GM23338 (cell line): ENCODE results near the gene LACC1.

Experiments
- CREB1 ChIP-seq: fragments of 250-450 bp; sonication (Bioruptor Pico); IDR thresholded peaks from 2 replicates; pipeline ENCODE4 v1.5.0; 2020; ENCODE audit warnings: low read depth, mild to moderate bottlenecking, moderate library complexity
- CTCF ChIP-seq, 2 experiments: fragments of 200-600 bp in 1 of 2; sonication (generic) in 1 of 2; conservative IDR thresholded peaks; 2 replicates each; pipeline versions ENCODE4 v1.5.1 to v1.6.1; 2016 to 2017; ENCODE audit warnings: antibody characterized with exemption in 2 of 2, low read depth in 2 of 2, mild to moderate bottlenecking in 2 of 2, moderate library complexity in 1 of 2
- ETS1 ChIP-seq: IDR thresholded peaks from 2 replicates; pipeline ENCODE4 v1.6.1; 2016; ENCODE audit warnings: antibody characterized with exemption
- EZH2 ChIP-seq: fragments of 200-600 bp; sonication (generic); IDR thresholded peaks from one replicate; pipeline ENCODE4 v1.8.0; 2017; ENCODE audit warnings: antibody characterized with exemption, mild to moderate bottlenecking, low read depth; ENCODE audit not compliant: unreplicated experiment
- EZH2phosphoT487 ChIP-seq: fragments of 200-600 bp; sonication (generic); IDR thresholded peaks from one replicate; pipeline ENCODE4 v1.8.1; 2018; ENCODE audit warnings: antibody characterized with exemption; ENCODE audit not compliant: unreplicated experiment
- JUNB ChIP-seq: IDR thresholded peaks from one replicate; pipeline ENCODE4 v1.6.1; 2016; ENCODE audit warnings: antibody characterized with exemption; ENCODE audit not compliant: unreplicated experiment
- NANOG ChIP-seq: IDR thresholded peaks from 2 replicates; pipeline ENCODE4 v1.6.1; 2016; ENCODE audit warnings: antibody characterized with exemption, borderline replicate concordance
- POLR2AphosphoS5 ChIP-seq: IDR thresholded peaks from 2 replicates; pipeline ENCODE4 v1.6.1; 2016; ENCODE audit warnings: antibody characterized with exemption, low read depth
- REST ChIP-seq: IDR thresholded peaks from one replicate; pipeline ENCODE4 v1.6.1; 2018; ENCODE audit warnings: antibody characterized with exemption; ENCODE audit not compliant: unreplicated experiment
- ZNF114 ChIP-seq: fragments of 250-450 bp; sonication (Bioruptor Pico); IDR thresholded peaks from 2 replicates; pipeline ENCODE4 v1.5.0; 2020; ENCODE audit warnings: mild to moderate bottlenecking, moderate library complexity
- ZNF331 ChIP-seq: fragments of 250-450 bp; sonication (Bioruptor Pico); IDR thresholded peaks from 2 replicates; pipeline ENCODE4 v1.5.0; 2020; ENCODE audit warnings: low read depth, mild to moderate bottlenecking, moderate library complexity
- ZNF462 ChIP-seq: fragments of 250-450 bp; sonication (Bioruptor Pico); IDR thresholded peaks from 2 replicates; pipeline ENCODE4 v1.5.0; 2020; ENCODE audit warnings: mild to moderate bottlenecking, moderate library complexity

- no peak for TF ChIP-seq CTCF (conservative IDR thresholded peaks at IDR 0.05; ENCODE audit: low read depth in 2 of 2)
- TF ChIP-seq EZH2phosphoT487 = no peak
- TF ChIP-seq POLR2AphosphoS5 = no peak
- TF ChIP-seq REST = no peak
- TF ChIP-seq EZH2 = no peak
- no peak for TF ChIP-seq JUNB
- TF ChIP-seq ZNF114 (CRISPR knock-in tag) = no peak
- no peak for TF ChIP-seq ZNF331 (CRISPR knock-in tag)
- no peak for TF ChIP-seq NANOG
- no peak for TF ChIP-seq ETS1
- no peak for TF ChIP-seq CREB1
- no peak for TF ChIP-seq ZNF462 (CRISPR knock-in tag)
These were observed 31.6 kb downstream of the LACC1 start for GRCh38 chr13:43911278-43911677.
